NCI-H1105 treated with DMSO at 0.1 percent for 48 hours (cell line): ENCODE results near the gene SEMA5B.

Experiments
- DNase-seq: peaks from one replicate; lab custom pipeline; 2025; lab: John Stamatoyannopoulos, UW

Gene SEMA5B

DNA sequence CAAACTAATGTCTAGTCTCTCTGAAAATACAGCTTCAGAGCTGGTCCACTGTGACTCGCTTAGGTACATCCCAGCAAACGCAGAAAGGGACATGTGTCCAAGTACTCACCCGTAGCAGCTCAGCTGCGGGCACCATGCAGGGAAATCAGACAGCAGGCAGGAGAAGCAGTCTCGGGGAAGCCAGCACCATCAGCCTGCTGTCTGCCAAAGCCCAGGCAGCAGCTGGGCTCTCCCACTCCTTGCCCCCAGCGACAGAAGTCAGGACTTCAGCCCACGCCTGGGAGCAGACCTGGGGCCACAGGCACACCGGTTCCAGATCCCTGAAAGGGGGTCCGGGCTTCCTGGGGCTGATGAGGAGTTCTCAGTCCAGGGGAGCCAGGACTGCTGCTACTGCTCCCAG, 34.9 kb downstream of the SEMA5B start:
- no peak for DNase-seq

DNA sequence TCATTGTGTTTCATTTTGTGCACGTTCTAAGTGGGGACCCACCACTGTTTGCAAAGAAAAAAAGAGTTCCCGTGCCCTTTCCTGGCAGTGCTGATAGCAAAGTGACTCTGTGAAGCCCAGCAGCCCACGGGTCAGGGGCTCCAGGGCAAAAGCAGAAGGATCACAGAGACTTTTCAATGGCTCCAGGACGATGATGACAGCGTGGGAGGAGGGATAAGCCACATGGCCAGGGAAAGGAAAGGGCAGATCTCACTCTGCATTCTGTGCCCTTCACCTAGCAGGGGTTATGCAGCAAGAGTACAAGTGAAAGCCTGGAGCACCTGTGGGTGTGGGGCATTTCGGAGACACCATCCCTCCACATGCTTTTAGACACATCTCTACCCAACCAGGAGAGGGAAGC, 35.4 kb downstream of the SEMA5B start:
- DNase-seq: no peak

DNA sequence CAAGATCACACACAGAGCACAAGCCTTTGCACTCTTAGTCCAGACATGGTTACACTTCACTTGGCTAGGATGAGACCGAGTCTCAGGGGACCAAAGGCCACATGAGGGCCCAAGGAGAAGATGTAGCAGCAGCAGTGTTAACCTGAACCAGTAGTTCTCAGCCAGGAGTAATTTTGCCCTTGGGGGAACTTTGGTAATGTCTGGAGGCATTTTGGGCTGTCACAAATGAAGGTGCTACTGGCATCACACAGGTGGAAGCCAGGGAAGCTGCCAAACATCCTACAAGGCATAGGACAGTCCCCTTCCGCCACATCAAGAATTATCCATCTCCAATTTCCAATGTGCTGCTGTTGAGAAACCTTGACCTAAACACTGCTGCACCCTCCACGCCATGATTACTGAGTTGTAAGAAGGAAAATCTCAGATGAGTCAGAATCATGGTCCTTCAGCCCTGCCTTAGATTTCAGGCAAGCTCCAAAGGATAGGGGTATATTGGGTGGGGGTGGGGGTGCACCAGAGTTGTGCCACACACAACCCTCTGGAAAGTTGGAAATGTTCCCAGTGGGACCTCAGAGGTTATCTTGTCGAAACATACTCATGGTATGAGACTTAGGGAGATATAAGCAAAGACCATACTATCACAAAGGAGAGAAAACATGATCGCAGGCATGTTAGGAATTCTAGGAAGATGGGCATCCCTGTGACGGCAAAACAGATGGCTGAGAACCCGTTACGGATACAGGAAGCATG, 36.2 kb downstream of the SEMA5B start:
- no peak for DNase-seq

DNA sequence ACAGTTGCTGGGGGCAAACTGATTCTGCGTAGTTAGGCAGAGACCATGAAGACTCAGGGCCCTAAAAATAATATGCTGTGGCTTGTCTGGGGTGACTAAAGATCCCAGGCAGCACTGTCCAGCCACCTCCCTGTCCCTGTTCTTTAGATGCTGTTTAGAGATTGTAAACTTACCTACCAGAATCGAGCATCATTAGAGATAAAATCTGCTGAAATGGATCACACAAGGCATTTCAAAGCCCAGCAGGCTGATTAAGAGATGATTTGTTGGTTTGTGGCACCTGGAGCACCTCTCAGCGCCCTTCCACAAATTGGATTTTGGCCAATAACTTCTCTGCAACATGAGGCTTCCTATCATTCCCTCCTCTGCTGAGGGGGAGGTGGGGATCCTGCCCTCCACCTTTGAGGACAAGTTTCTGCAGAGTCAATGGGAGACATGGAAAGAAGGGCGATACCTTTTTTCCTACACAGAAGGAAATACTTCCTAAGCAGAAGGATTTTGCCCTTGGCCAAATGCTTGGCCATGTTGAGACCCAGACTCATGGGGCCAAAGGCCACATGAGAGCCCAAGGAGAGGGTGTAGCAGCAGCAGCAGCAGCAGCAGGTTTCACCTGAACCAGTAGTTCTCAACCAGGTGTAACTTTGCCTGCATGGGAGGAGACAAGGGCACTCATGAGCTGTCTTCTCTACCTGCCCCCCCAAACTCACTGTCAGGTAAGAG, 37.5 kb downstream of the SEMA5B start:
- DNase-seq: peak; percentile 84

DNA sequence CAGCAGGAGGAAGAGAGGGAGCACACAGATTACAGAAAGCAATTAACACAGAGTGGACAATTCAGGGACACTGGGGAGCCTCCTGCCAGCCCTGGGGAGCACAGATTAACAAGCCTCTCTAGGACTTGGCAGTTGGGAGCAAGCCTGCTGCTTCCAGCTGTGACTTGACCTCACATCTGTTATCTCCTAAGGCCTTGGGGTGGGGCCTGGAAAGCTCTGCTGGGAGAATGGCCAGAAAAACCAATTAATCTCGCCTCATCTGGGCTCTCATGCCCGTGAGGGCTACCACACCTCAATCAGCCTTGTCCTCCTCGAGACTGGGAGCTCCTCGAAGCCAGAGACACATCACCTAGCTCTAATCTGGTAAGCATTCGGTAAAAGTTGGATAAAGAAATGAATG, 39.1 kb downstream of the SEMA5B start:
- no peak for DNase-seq

DNA sequence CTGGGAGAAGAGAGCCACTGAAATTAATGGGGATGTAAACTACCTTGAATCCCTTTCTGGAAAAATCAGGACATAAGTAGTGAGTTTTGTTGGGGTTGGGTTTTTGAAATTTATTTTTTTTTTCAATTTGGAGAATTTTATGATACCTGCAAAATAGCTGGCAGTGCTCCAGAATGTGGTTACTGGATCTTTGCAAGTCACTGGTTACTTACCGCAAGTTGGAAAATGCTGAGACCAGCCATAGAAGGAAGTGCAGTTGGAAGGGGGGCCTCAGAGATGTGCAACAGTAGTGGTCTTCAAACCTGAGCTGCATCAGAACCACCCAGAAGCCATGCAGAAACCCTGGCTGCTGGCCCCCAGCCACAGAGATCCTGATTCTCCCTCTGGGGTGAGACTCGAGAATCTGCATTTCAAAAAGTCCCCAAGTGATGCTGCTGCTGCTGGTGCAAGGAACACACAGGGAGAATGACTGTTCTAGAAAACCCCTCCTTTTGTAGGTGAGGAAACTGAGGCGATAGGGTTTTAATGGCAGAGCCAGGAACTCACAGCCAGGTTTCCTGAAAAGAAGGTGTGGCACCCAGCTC, 39.7 kb downstream of the SEMA5B start:
- no peak for DNase-seq

DNA sequence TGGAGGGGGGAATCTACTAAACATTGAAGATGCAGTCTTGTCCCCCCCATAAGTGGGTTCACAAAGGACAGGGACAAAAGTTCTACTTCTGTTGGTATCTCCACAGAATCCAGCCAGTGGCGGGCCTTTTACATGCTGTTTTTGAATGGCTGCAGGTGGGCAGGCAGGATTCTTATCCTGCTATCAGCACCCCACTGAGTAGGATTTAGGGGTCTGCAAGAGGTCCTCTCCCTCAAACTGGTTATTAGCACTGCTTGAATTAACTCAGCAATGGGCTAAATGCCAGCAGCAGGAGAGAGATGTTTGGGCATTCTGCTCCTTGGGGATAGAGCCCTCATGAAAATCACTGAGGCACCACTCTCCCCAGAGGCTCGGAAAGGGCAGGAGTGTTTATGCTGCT, 40.3 kb downstream of the SEMA5B start:
- DNase-seq: no peak

DNA sequence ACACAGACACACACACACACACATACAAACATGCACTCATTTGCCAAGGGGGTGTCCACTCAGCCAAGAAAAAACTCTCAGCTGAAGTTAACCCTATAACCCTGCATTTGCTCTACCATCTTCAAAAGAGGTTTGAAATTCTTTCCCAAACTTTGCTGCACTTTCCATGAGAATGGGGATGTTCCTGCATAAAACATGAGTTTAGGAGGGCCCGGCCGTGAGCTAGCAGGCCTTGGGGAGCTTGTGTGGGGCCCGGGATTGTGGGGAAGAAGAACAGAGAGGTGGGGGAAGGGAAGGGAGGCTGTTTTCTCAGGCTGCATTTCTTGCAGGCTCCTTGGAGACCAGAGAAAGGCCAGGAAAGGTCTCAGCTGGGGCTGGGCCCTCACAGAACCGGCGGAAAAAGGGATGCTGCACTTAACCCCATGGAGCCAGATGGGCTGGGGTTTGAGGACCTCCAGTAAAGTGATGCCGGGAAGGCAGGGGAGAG, 40.8 kb downstream of the SEMA5B start:
- no peak for DNase-seq

DNA sequence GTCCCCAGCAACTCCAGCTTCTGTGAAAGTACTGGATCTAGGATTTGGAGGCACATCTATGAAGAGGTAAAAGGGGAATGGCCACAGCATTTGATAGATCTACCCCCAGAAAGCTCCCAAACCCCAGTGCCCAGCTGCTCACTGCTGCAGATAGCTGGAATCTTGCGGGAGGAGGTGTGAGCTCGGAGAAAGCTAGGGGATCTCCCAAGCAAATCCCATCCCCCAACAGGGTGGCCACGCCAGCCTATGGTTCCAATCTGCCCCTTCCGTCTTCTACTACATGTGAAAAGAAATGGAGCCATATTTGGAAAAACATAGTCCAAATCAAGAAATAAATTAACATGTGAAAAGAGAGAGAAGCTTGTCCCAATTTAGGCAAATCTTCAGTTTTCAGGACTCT, 42.0 kb downstream of the SEMA5B start:
- no peak for DNase-seq

DNA sequence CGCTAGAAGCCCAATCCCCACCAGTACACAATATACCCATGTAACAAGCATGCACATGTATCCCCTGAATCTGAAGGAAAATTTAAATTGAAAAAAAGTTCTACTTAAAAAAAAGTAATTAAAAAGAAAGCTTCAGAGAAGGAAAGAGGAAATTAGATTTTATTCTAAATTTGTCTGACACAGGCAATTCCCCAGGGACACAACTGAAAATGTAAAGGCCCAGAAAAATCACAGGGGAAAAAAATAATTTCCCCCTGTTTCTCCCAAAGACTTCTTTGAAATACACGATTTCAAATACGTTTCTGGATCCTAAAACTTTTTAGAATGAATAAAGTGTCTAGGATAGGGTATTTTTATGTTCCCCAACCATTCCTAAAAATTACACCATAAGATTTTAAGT, 42.9 kb downstream of the SEMA5B start:
- DNase-seq: no peak

DNA sequence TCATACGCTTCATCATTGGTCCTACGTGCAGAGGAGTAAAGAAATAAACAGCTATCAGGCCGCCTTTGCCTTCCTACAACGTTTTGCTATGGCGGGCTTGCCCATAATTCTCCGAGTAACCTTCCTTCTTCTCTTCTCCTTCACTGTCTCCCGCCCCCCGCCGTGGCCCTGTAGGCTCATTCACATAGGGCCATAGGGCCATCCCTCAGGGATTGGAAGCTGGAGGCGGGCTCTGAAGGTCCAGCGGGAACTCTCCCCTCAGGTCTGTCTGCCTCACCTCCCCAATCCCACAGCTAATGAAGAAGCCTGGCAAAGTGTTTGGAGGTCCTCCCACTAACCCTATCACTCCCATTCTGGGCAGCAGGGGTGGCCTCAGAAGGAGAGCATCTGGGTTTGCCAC, 43.6 kb downstream of the SEMA5B start:
- DNase-seq: no peak

DNA sequence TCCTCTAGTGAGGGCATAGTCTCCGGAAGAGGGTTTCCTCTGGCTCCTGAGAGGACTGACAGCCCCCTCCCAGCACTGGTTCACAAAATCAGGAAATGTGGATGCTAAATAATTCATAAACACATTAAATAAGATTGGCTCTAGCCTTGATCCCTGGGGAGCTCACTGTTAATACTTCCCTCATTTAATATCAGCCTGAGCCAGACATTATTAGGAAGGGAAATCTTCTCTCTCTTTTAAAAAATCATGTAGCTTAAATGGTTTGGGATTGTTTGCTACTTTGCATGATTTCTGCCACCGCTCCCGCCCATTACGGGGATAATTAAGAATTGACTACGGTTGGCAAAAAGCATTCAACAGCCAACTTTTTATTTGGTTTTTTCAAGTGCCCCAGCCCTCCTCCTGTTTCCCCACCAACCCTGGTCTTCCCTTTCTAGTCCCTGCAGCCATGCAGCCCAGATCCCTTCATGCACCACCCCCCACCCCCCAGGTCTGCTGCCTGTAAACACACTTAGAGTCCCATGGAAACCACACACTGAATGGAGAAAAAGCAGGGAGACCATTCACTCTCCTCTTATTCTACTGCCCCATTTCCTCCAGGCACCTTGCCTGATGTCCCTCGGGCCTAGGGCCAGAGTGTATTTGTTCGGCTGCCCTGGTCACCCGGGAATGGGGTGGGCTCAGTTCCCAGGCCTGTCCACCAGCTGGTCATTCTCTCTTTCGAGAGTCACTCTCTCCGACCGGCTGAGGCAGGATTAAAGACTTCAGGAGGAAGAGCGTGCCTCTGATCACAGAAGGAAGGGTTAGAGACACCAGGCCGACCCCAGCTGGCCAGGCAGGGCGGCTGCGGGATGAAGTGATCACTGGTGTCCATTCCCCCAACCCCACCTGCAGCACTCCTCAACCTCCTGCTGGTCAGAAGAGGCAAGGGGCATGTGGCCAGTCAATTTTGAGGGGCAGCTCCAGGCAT, 45.1 kb downstream of the SEMA5B start:
- no peak for DNase-seq

DNA sequence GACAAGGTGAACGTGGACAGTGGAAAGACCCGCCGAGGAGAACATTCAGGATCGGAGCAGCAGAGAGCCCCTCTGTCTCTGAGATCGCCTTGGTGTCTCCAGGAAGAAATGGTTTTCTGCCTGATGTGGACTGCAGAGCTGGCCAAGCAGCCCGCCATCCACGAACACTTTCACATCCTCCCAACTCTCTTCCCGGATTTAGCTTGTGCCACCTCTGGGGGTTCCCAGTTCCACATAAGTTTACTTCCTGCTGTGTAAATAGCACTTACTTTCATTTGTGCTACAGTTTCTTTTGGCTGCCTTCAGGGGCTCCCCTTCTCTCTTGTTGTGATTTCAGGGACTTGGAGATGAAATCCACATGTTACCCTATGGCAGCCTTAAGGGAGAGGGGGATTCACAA, 48.4 kb downstream of the SEMA5B start:
- DNase-seq: no peak

DNA sequence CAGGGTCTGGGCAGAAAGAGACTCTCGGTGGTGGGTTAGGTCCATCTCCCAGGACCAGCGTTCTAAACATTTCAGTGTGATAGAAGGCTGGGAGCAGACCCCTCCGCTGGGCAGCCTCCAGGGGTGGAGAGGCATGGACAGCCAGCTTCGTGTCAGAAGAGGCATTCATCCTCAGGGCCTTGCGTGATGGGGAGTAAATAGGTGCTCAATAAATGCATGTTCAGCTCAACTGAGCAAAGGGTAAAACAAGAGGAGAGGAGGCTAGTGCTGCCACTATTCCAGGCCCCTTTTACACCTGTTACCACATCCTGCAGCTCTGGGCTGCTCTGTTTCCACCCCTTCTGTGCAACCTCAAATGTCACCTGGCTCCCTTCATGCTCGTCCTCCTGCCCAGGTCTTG, 49.0 kb downstream of the SEMA5B start:
- DNase-seq: no peak

DNA sequence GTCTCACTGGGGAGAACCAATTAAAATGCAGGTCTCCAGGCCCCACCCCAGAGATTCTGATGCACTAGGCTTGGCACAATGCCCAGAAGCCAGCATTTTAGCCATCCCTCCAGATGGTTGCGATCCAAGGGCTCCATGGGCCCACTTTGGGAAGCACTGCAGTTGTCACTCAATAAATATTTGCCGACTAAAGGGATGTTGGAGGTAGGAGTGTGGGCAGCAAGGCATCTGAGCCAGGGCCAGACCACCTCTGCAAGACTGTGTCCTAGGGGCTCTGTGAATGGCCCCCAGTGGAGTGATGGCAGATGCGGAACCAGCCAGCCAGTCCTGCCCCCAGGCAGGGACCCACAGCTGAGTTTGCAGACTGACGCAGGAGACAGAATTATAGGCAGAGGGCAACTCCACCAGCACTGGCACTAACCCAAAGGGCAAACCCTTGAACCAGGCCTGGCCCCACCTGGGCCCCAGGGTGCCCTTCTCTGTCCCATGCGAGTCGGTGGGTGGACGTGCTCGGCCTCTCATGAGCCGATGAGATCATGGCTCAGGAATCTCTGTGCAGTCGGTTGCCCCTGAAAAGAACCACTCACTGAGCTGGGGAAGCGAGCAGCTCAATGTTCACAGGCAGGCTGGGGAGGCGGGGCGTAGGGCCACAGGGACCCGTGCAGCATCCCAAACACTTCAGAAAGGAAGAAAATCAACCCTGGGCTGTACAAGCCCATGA, 49.7 kb downstream of the SEMA5B start:
- peak; percentile 19 for DNase-seq

DNA sequence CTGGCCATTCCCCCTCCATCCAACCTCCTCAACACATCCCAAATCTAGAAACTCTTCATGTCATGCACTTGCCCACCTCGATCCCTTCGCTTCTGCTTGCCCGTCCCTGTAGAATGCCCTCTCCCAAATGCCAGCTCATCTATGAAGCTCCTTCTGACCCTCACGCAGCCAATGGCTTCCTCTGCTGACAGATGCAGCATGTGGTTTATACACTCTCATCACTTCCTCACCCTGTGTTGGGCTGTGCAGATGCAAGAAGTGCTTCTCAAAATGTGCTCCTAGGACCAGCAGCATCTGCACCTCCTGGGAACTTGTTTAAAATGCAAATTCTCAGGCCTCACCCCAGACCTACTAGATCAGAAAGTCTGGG, 51.7 kb downstream of the SEMA5B start:
- DNase-seq: no peak

DNA sequence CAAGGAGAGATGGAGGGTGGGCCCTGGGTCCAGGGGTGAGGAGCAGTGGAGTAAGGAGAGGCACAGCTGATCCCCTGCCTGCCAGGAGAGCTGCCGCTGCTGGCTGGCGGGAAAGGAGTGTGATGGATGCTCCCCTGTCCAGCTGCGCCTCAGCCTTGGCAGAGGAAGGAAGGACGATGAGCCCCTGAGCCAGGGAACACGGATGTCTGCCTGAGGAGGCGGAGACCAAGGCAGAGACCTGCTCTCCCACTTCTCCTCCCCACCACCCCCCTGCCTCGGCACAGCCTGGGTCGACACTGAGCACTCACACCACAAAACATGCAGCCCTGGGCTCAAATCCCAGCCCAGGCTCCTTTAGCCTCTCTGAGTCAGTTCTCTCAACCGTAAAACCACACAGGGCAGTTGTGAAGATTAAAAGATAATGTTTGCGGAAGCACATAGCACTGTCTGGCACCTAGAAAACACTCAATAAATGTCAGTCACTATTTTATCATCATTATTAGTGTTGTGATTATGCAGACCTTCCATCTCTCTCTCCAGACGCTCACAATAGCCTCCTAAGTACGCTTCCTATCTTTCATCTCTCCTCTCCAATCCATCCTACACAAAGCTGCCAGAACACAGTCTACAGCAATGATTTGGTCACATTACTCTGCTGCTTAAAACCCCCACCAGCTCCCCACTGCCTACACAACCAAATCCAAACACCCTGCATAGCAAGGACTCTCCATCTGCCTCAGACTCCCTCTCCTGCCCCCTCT, 52.2 kb downstream of the SEMA5B start:
- DNase-seq: peak; percentile 50

DNA sequence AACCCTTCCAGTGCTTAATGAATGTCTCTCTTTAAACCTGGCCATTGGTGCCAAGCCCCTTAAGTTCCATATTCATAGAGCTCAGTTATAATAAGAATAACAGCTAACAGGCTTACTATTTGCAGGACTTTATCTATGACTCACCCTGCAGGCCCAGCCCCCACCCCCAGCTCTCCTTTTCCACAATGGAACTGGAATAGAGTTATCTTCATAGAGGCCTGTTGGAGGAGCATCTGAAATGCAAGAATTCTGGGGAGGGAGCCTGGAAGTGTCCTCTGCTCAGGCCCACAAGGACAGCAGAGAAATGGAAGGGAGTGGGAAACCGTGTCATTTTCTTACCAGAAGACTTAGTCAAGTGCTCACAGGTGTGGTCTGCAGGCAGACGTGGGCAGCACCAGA, 52.8 kb downstream of the SEMA5B start:
- no peak for DNase-seq

DNA sequence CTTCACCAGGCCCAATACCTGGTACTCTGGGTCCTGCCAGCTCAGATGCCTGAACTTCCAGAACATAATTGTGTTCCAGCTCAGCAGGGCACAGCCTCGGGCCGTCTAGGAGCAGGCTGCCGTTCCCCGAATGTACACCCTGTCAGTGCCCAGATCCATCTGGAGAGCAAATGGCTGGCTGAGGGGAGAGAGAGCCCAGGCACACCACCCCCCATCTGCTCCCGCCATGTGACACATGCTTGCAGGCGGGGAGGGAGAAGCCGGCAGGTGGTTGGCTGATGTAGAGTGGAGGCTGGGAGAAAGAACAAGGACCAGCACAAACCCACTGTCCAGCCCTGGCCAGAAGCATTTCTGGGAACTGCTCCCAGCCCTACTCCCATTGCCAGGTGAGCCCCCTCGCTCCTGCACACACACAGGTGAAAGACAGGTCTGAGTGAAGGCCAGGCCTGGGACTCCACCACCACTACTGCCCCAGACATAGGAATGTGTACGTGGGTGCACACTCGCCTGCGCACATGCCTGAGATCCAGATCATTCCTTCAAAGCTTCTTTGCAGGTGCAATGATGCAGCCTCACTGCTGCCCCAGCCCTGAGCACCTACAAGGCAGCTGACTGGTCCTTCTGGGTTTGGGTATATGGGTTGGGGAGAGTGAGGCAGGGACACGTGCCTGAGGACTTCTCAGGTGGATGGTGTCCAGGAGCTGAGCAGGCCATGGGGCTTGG, 53.5 kb downstream of the SEMA5B start:
- DNase-seq: no peak

DNA sequence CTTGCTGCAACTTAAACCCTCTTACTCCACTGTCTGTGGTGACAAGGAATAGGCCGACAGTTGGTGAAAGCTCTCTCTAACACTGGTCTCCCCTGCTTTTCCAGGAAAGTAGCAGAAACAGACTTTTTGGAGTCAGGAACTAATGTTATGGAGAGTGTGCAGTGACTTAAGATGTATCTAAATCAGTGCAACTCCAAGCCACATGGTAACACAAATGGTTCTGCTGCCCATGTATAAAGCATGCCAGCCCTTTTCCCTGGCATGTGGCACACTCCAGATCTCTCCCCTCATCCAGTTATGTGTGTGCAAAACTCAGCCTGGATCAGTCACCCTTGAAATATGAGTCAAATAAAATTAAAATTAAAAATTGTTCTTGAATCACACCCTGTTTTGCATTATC, 55.4 kb downstream of the SEMA5B start:
- no peak for DNase-seq
